ENCODE data around the gene RNF13.

DNA sequence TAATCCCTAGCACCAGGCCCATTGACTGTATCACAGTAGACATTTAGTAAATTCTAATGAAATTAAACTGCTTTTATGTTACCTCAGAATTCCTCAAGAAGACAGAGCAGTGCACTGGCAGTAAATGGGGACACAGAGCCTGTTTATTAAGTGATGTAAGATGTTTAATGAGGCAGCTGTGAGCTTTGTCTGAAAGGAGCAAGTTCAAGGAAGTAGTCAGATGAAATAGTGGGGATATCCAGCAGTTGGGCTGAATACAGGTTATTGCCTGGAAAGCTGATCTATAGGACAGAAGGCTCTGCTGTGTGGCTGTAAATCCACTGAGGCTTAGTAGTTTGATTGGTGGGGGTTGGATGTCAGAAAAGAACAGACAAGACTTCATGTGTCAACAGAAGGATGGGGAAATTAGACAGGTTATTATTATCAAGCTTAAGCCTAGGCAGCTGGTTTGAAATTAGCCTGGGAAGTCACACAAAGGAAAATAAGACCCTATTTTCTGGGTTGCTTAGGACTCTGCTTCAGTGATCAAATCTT, 95.5 kb downstream of the RNF13 start:
- TF ChIP-seq, protein P1, sequence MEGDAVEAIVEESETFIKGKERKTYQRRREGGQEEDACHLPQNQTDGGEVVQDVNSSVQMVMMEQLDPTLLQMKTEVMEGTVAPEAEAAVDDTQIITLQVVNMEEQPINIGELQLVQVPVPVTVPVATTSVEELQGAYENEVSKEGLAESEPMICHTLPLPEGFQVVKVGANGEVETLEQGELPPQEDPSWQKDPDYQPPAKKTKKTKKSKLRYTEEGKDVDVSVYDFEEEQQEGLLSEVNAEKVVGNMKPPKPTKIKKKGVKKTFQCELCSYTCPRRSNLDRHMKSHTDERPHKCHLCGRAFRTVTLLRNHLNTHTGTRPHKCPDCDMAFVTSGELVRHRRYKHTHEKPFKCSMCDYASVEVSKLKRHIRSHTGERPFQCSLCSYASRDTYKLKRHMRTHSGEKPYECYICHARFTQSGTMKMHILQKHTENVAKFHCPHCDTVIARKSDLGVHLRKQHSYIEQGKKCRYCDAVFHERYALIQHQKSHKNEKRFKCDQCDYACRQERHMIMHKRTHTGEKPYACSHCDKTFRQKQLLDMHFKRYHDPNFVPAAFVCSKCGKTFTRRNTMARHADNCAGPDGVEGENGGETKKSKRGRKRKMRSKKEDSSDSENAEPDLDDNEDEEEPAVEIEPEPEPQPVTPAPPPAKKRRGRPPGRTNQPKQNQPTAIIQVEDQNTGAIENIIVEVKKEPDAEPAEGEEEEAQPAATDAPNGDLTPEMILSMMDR (IDR thresholded peaks at IDR 0.05) = no peak
- TF ChIP-seq JUN (CRISPR knock-in tag; IDR thresholded peaks at IDR 0.05) = no peak

Data from WTC11 (cell line).